ENCODE measurements around the gene PRL.
A peak's percentile ranks its signal among the peaks of the same experiment; 100 is the strongest.

The PRL gene

GRCh38 chr6:22294301-22294700 lies 2.5 kb downstream of the PRL start:
- H3K9ac ChIP-seq (ENCODE audit: low read length): no peak overlapping the region
- peak overlapping the region in 1 of 2 donors; percentile 38 for H3K4me3 ChIP-seq (ENCODE audit: low read depth in 1 of 2, low read length in 2 of 2)
- no peaks in the 10 kb centered on the region for H3K36me3 ChIP-seq (ENCODE audit: insufficient read depth, low read length)

GRCh38 chr6:22290045-22290444 lies 6.8 kb downstream of the PRL start:
- H3K27ac ChIP-seq (ENCODE audit: low read depth, low read length): no peak overlapping the region

More at GRCh38 chr6:22294301-22294700, 2.5 kb downstream of the PRL start:
- Histone ChIP-seq H3K9me3 (ENCODE audit: low read length) (no peaks in the 10 kb centered on the region), H3K27me3 (ENCODE audit: control insufficient read depth in 1 of 2, insufficient read depth in 2 of 2, low read length in 2 of 2) (no peaks in the 10 kb centered on the region), H3K27ac (ENCODE audit: low read depth, low read length) (no peak overlapping the region), H3K4me1 (ENCODE audit: insufficient read depth, low read length) (no peaks in the 10 kb centered on the region)

GRCh38 chr6:22288721-22289120 lies 8.1 kb downstream of the PRL start:
- H3K4me3 ChIP-seq (ENCODE audit: low read depth in 1 of 2, low read length in 2 of 2): no peak overlapping the region
- H3K4me1 ChIP-seq (ENCODE audit: insufficient read depth, low read length): no peaks in the 10 kb centered on the region
- no peaks in the 10 kb centered on the region for H3K27me3 ChIP-seq (ENCODE audit: control insufficient read depth in 1 of 2, insufficient read depth in 2 of 2, low read length in 2 of 2)
- no peaks in the 10 kb centered on the region for H3K36me3 ChIP-seq (ENCODE audit: insufficient read depth, low read length)
- H3K9ac ChIP-seq (ENCODE audit: low read length): no peak overlapping the region
- H3K9me3 ChIP-seq (ENCODE audit: low read length): no peaks in the 10 kb centered on the region
- no peak overlapping the region for H3K27ac ChIP-seq (ENCODE audit: low read depth, low read length)

More at GRCh38 chr6:22290045-22290444, 6.8 kb downstream of the PRL start:
- Histone ChIP-seq H3K9ac (ENCODE audit: low read length) (no peak overlapping the region), H3K4me1 (ENCODE audit: insufficient read depth, low read length) (no peaks in the 10 kb centered on the region), H3K9me3 (ENCODE audit: low read length) (no peaks in the 10 kb centered on the region), H3K36me3 (ENCODE audit: insufficient read depth, low read length) (no peaks in the 10 kb centered on the region), H3K4me3 (ENCODE audit: low read depth in 1 of 2, low read length in 2 of 2) (no peak overlapping the region), H3K27me3 (ENCODE audit: control insufficient read depth in 1 of 2, insufficient read depth in 2 of 2, low read length in 2 of 2) (no peaks in the 10 kb centered on the region)

- Histone ChIP-seq H3K27me3 (ENCODE audit: control insufficient read depth in 1 of 2, insufficient read depth in 2 of 2, low read length in 2 of 2) (no peaks in the 10 kb centered on the region), H3K4me3 (ENCODE audit: low read depth in 1 of 2, low read length in 2 of 2) (no peak overlapping the region), H3K9ac (ENCODE audit: low read length) (no peak overlapping the region), H3K36me3 (ENCODE audit: insufficient read depth, low read length) (no peaks in the 10 kb centered on the region), H3K27ac (ENCODE audit: low read depth, low read length) (no peak overlapping the region), H3K4me1 (ENCODE audit: insufficient read depth, low read length) (no peaks in the 10 kb centered on the region), H3K9me3 (ENCODE audit: low read length) (no peaks in the 10 kb centered on the region)
Observed at GRCh38 chr6:22284666-22285065, 12.2 kb downstream of the PRL start.

GRCh38 chr6:22281341-22282085 lies 15.3 kb downstream of the PRL start:
- Histone ChIP-seq H3K4me3 (ENCODE audit: low read depth in 1 of 2, low read length in 2 of 2) (no peak overlapping the region), H3K27ac (ENCODE audit: low read depth, low read length) (no peak overlapping the region), H3K4me1 (ENCODE audit: insufficient read depth, low read length) (no peaks in the 10 kb centered on the region), H3K36me3 (ENCODE audit: insufficient read depth, low read length) (no peaks in the 10 kb centered on the region), H3K27me3 (ENCODE audit: control insufficient read depth in 1 of 2, insufficient read depth in 2 of 2, low read length in 2 of 2) (no peaks in the 10 kb centered on the region), H3K9me3 (ENCODE audit: low read length) (no peaks in the 10 kb centered on the region), H3K9ac (ENCODE audit: low read length) (no peak overlapping the region)

- Histone ChIP-seq H3K27me3 (ENCODE audit: control insufficient read depth in 1 of 2, insufficient read depth in 2 of 2, low read length in 2 of 2) (no peaks in the 10 kb centered on the region), H3K9me3 (ENCODE audit: low read length) (no peaks in the 10 kb centered on the region), H3K36me3 (ENCODE audit: insufficient read depth, low read length) (no peaks in the 10 kb centered on the region), H3K9ac (ENCODE audit: low read length) (no peak overlapping the region), H3K27ac (ENCODE audit: low read depth, low read length) (no peak overlapping the region), H3K4me3 (ENCODE audit: low read depth in 1 of 2, low read length in 2 of 2) (no peak overlapping the region), H3K4me1 (ENCODE audit: insufficient read depth, low read length) (no peaks in the 10 kb centered on the region)
Observed at GRCh38 chr6:22279427-22279826, 17.4 kb downstream of the PRL start.

GRCh38 chr6:22271081-22271480 lies 25.8 kb downstream of the PRL start:
- no peaks in the 10 kb centered on the region for H3K9me3 ChIP-seq (ENCODE audit: low read length)
- H3K36me3 ChIP-seq (ENCODE audit: insufficient read depth, low read length): no peaks in the 10 kb centered on the region
- H3K4me3 ChIP-seq (ENCODE audit: low read depth in 1 of 2, low read length in 2 of 2): no peak overlapping the region
- no peaks in the 10 kb centered on the region for H3K27me3 ChIP-seq (ENCODE audit: control insufficient read depth in 1 of 2, insufficient read depth in 2 of 2, low read length in 2 of 2)
- no peak overlapping the region for H3K9ac ChIP-seq (ENCODE audit: low read length)
- H3K27ac ChIP-seq (ENCODE audit: low read depth, low read length): no peak overlapping the region
- H3K4me1 ChIP-seq (ENCODE audit: insufficient read depth, low read length): no peaks in the 10 kb centered on the region

- H3K9me3 ChIP-seq (ENCODE audit: low read length): no peaks in the 10 kb centered on the region
- no peak overlapping the region for H3K9ac ChIP-seq (ENCODE audit: low read length)
- no peaks in the 10 kb centered on the region for H3K36me3 ChIP-seq (ENCODE audit: insufficient read depth, low read length)
- no peaks in the 10 kb centered on the region for H3K4me1 ChIP-seq (ENCODE audit: insufficient read depth, low read length)
- H3K27me3 ChIP-seq (ENCODE audit: control insufficient read depth in 1 of 2, insufficient read depth in 2 of 2, low read length in 2 of 2): no peaks in the 10 kb centered on the region
- no peak overlapping the region for H3K4me3 ChIP-seq (ENCODE audit: low read depth in 1 of 2, low read length in 2 of 2)
- H3K27ac ChIP-seq (ENCODE audit: low read depth, low read length): no peak overlapping the region
Observed at GRCh38 chr6:22263748-22264147, 33.1 kb downstream of the PRL start.

- Histone ChIP-seq H3K4me1 (ENCODE audit: insufficient read depth, low read length) (peaks cover 4% of the 10 kb centered on the region), H3K27me3 (ENCODE audit: control insufficient read depth in 1 of 2, insufficient read depth in 2 of 2, low read length in 2 of 2) (no peaks in the 10 kb centered on the region), H3K9ac (ENCODE audit: low read length) (no peak overlapping the region), H3K9me3 (ENCODE audit: low read length) (no peaks in the 10 kb centered on the region), H3K36me3 (ENCODE audit: insufficient read depth, low read length) (no peaks in the 10 kb centered on the region), H3K4me3 (ENCODE audit: low read depth in 1 of 2, low read length in 2 of 2) (no peak overlapping the region), H3K27ac (ENCODE audit: low read depth, low read length) (no peak overlapping the region)
Observed at GRCh38 chr6:22254886-22255285, 42.0 kb downstream of the PRL start.

- peaks cover 4% of the 10 kb centered on the region for H3K4me1 ChIP-seq (ENCODE audit: insufficient read depth, low read length)
- H3K9me3 ChIP-seq (ENCODE audit: low read length): no peaks in the 10 kb centered on the region
- H3K9ac ChIP-seq (ENCODE audit: low read length): no peak overlapping the region
- H3K27me3 ChIP-seq (ENCODE audit: control insufficient read depth in 1 of 2, insufficient read depth in 2 of 2, low read length in 2 of 2): no peaks in the 10 kb centered on the region
- H3K27ac ChIP-seq (ENCODE audit: low read depth, low read length): no peak overlapping the region
- H3K4me3 ChIP-seq (ENCODE audit: low read depth in 1 of 2, low read length in 2 of 2): no peak overlapping the region
- H3K36me3 ChIP-seq (ENCODE audit: insufficient read depth, low read length): no peaks in the 10 kb centered on the region
Observed at GRCh38 chr6:22253955-22254655, 42.7 kb downstream of the PRL start.

- H3K9ac ChIP-seq (ENCODE audit: low read length): no peak overlapping the region
- peaks cover 4% of the 10 kb centered on the region for H3K4me1 ChIP-seq (ENCODE audit: insufficient read depth, low read length)
- no peaks in the 10 kb centered on the region for H3K27me3 ChIP-seq (ENCODE audit: control insufficient read depth in 1 of 2, insufficient read depth in 2 of 2, low read length in 2 of 2)
- H3K4me3 ChIP-seq (ENCODE audit: low read depth in 1 of 2, low read length in 2 of 2): no peak overlapping the region
- no peaks in the 10 kb centered on the region for H3K36me3 ChIP-seq (ENCODE audit: insufficient read depth, low read length)
- H3K9me3 ChIP-seq (ENCODE audit: low read length): no peaks in the 10 kb centered on the region
- no peak overlapping the region for H3K27ac ChIP-seq (ENCODE audit: low read depth, low read length)
Observed at GRCh38 chr6:22251348-22251747, 45.5 kb downstream of the PRL start.

GRCh38 chr6:22250486-22250885 lies 46.4 kb downstream of the PRL start:
- H3K9ac ChIP-seq (ENCODE audit: low read length): no peak overlapping the region
- H3K9me3 ChIP-seq (ENCODE audit: low read length): no peaks in the 10 kb centered on the region
- H3K4me3 ChIP-seq (ENCODE audit: low read depth in 1 of 2, low read length in 2 of 2): no peak overlapping the region
- H3K27ac ChIP-seq (ENCODE audit: low read depth, low read length): no peak overlapping the region
- no peaks in the 10 kb centered on the region for H3K36me3 ChIP-seq (ENCODE audit: insufficient read depth, low read length)
- no peaks in the 10 kb centered on the region for H3K27me3 ChIP-seq (ENCODE audit: control insufficient read depth in 1 of 2, insufficient read depth in 2 of 2, low read length in 2 of 2)
- H3K4me1 ChIP-seq (ENCODE audit: insufficient read depth, low read length): peaks cover 4% of the 10 kb centered on the region
